HG02973 (cell line): ENCODE data around the gene TTC39C.

Source experiments
- ATAC-seq: cut with Tn5 transposase; IDR thresholded peaks from one replicate; pipeline ENCODE4 v1.9.1; 2021; ENCODE audit warnings: moderate library complexity; ENCODE audit not compliant: unreplicated experiment

The TTC39C gene

GRCh38 chr18:23990474-23991410 is 23.8 kb upstream of the TTC39C start:
- no peak for ATAC-seq

- no peak for ATAC-seq
Measured at GRCh38 chr18:23992089-23992940, 22.2 kb upstream of the TTC39C start.

- no peak for ATAC-seq
Measured at GRCh38 chr18:23992941-23993280, 21.6 kb upstream of the TTC39C start.

- ATAC-seq = no peak
Measured at GRCh38 chr18:23994361-23994902, 20.1 kb upstream of the TTC39C start.

GRCh38 chr18:23995180-23995579 is 19.4 kb upstream of the TTC39C start:
- no peak for ATAC-seq

- no peak for ATAC-seq
Measured at GRCh38 chr18:23998018-23998417, 16.5 kb upstream of the TTC39C start.

- ATAC-seq = no peak
Measured at GRCh38 chr18:23998820-23999219, 15.7 kb upstream of the TTC39C start.

- no peak for ATAC-seq
Measured at GRCh38 chr18:24000613-24001490, 13.7 kb upstream of the TTC39C start.

GRCh38 chr18:24002479-24002878 is 12.1 kb upstream of the TTC39C start:
- ATAC-seq = no peak

GRCh38 chr18:24003288-24003687 is 11.3 kb upstream of the TTC39C start:
- no peak for ATAC-seq

- no peak for ATAC-seq
Measured at GRCh38 chr18:24003903-24004640, 10.5 kb upstream of the TTC39C start.

- ATAC-seq = no peak
Measured at GRCh38 chr18:24006712-24007313, 7.7 kb upstream of the TTC39C start.

GRCh38 chr18:24009246-24009645 is 5.3 kb upstream of the TTC39C start:
- no peak for ATAC-seq

GRCh38 chr18:24009651-24010333 is 4.8 kb upstream of the TTC39C start:
- ATAC-seq = peak; percentile 51

- no peak for ATAC-seq
Measured at GRCh38 chr18:24010673-24011072, 3.9 kb upstream of the TTC39C start.

- ATAC-seq = no peak
Measured at GRCh38 chr18:24011123-24011917, 3.2 kb upstream of the TTC39C start.

- no peak for ATAC-seq
Measured at GRCh38 chr18:24013051-24013450, 1.5 kb upstream of the TTC39C start.

- no peak for ATAC-seq
Measured at GRCh38 chr18:24014986-24015638, 558 bp downstream of the TTC39C start.
